ENCODE data around the gene PROSER3. TPM values are rescaled to one million over a fixed set of nuclear protein-coding genes. Genes with fewer than 3 reads are reported as not detected.
"Not testable (repeated sequence)": the region's sequence is repeated elsewhere in the genome, so short reads cannot be mapped to it uniquely, and the experiment has no call there.

Gene PROSER3
- total RNA-seq, 1 donor from 2014 or later: 46.6 TPM

- no peaks in the 10 kb centered on the region for H3K9me3 Mint-ChIP-seq
- H3K27me3 Mint-ChIP-seq (ENCODE audit: low read depth): no peaks in the 10 kb centered on the region
- peaks cover 15% of the 10 kb centered on the region for H3K36me3 Mint-ChIP-seq
- H3K4me3 Mint-ChIP-seq: no peak overlapping the region
- H3K4me1 Mint-ChIP-seq: peaks cover 3% of the 10 kb centered on the region
- DNase-seq (ENCODE audit: low spot score in 2 of 2, unreplicated experiment in 2 of 2): no peak
- no peak overlapping the region for H3K27ac Mint-ChIP-seq
- TF ChIP-seq CTCF (IDR thresholded peaks at IDR 0.05; ENCODE audit: unreplicated experiment): no peak
Measured at GRCh38 chr19:35768082-35768421, 10.1 kb downstream of the PROSER3 start.

GRCh38 chr19:35772362-35772761, 14.4 kb downstream of the PROSER3 start:
- DNase-seq (ENCODE audit: low spot score in 2 of 2, unreplicated experiment in 2 of 2); H3K27me3 Mint-ChIP-seq (ENCODE audit: low read depth); H3K27ac Mint-ChIP-seq; H3K9me3 Mint-ChIP-seq; H3K36me3 Mint-ChIP-seq; H3K4me3 Mint-ChIP-seq: not testable (repeated sequence)
- peaks cover 20% of the 10 kb centered on the region for H3K4me1 Mint-ChIP-seq

- H3K4me1 Mint-ChIP-seq: peaks cover 19% of the 10 kb centered on the region
- H3K27me3 Mint-ChIP-seq (ENCODE audit: low read depth): no peaks in the 10 kb centered on the region
- DNase-seq (ENCODE audit: low spot score in 2 of 2, unreplicated experiment in 2 of 2): no peak
- H3K4me3 Mint-ChIP-seq: no peak overlapping the region
- TF ChIP-seq CTCF (IDR thresholded peaks at IDR 0.05; ENCODE audit: unreplicated experiment): no peak
- no peaks in the 10 kb centered on the region for H3K9me3 Mint-ChIP-seq
- peaks cover 7% of the 10 kb centered on the region for H3K36me3 Mint-ChIP-seq
- no peak overlapping the region for H3K27ac Mint-ChIP-seq
Measured at GRCh38 chr19:35773020-35773806, 15.2 kb downstream of the PROSER3 start.

GRCh38 chr19:35774274-35775045, 16.5 kb downstream of the PROSER3 start:
- Mint-ChIP-seq H3K27ac (no peak overlapping the region), H3K4me3 (peak overlapping the region; percentile 71), H3K27me3 (ENCODE audit: low read depth) (no peaks in the 10 kb centered on the region), H3K9me3 (no peaks in the 10 kb centered on the region), H3K36me3 (peaks cover 2% of the 10 kb centered on the region), H3K4me1 (peaks cover 19% of the 10 kb centered on the region)
- TF ChIP-seq CTCF (IDR thresholded peaks at IDR 0.05; ENCODE audit: unreplicated experiment): no peak
- DNase-seq (ENCODE audit: low spot score in 2 of 2, unreplicated experiment in 2 of 2): no peak

GRCh38 chr19:35775046-35775297, 17.0 kb downstream of the PROSER3 start:
- peak overlapping the region; percentile 71 for H3K4me3 Mint-ChIP-seq
- no peak overlapping the region for H3K27ac Mint-ChIP-seq

More at GRCh38 chr19:35775046-35775297, 17.0 kb downstream of the PROSER3 start:
- H3K36me3 Mint-ChIP-seq: peaks cover 2% of the 10 kb centered on the region
- H3K4me1 Mint-ChIP-seq: peaks cover 19% of the 10 kb centered on the region
- DNase-seq (ENCODE audit: low spot score in 2 of 2, unreplicated experiment in 2 of 2): no peak
- no peaks in the 10 kb centered on the region for H3K27me3 Mint-ChIP-seq (ENCODE audit: low read depth)
- no peak for TF ChIP-seq CTCF (IDR thresholded peaks at IDR 0.05; ENCODE audit: unreplicated experiment)
- no peaks in the 10 kb centered on the region for H3K9me3 Mint-ChIP-seq

All from mesothelial cell of epicardium (in vitro differentiated cells).